B cell (primary cell): ENCODE data around the gene C1QA.
"Not testable (repeated sequence)": the region's sequence is repeated elsewhere in the genome, so short reads cannot be mapped to it uniquely, and the experiment has no call there.

ENCODE experiments used
- CTCF ChIP-seq: fragments of 200-600 bp; IDR thresholded peaks from one replicate; pipeline ENCODE4 v1.8.0; 2022; ENCODE audit warnings: antibody characterized with exemption, mild to moderate bottlenecking
- EZH2 ChIP-seq: IDR thresholded peaks from 2 replicates; pipeline ENCODE4 v1.6.1; 2012; ENCODE audit warnings: borderline replicate concordance, low read depth, mild to moderate bottlenecking, moderate library complexity, low read length; ENCODE audit not compliant: insufficient read depth, poor library complexity, severe bottlenecking

- TF ChIP-seq CTCF, EZH2: not testable (repeated sequence)
These were observed 32.4 kb downstream of the C1QA start for GRCh38 chr1:22668840-22669239.
